ENCODE data around the gene POLR2H.
A peak's percentile ranks its signal among the peaks of the same experiment; 100 is the strongest.

Gene POLR2H

DNA sequence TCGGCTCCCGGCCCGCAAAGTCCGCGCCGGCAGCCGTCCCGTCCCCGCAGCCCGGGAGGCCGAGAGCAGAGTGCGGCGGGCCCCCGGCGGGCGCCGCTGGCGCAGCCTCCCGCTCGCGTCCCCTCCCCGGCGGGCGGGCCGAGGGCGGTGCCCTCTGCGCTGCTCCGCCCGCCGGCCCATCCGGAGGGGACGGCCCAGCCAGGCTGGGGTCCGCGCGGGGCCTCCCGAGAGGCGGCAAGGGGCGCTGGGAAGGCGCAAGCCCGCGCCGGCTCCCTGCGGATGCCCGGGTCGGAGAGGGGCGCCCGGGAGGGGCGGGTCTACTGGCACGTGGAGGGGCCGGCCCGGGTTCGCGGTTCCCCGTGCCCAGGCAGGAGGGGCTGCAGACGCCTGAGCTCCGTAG, at the start of gene POLR2H, which contains the start of gene CLCN2:
Gene POLR2H, plus strand, starts transcription at position 179 of the 400 bp plus-strand sequence. CDS start 1,783 bp downstream, outside the sequence.
Gene CLCN2, minus strand, starts transcription at position 74 of the 400 bp plus-strand sequence. CDS start 126 bp downstream, outside the sequence.
- peak; percentile 20 to 26 for DNase-seq

DNA sequence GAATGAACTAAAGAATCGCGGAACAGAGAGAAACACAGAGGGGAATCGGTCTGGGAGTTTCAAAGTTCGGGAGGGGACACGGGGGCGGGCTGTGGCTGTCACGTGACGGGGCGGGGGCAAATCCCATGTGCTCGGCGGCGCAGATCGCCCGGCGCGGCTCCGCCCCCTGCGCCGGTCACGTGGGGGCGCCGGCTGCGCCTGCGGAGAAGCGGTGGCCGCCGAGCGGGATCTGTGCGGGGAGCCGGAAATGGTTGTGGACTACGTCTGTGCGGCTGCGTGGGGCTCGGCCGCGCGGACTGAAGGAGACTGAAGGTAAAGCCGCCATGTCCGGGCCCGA, 47.2 kb upstream of the POLR2H start, which contains the start of gene EIF4G1:
Gene EIF4G1, plus strand, starts transcription at position 244 of the 337 bp plus-strand sequence. CDS start 1,191 bp downstream, outside the sequence.
- peak; percentile 89 to 90 for DNase-seq

DNA sequence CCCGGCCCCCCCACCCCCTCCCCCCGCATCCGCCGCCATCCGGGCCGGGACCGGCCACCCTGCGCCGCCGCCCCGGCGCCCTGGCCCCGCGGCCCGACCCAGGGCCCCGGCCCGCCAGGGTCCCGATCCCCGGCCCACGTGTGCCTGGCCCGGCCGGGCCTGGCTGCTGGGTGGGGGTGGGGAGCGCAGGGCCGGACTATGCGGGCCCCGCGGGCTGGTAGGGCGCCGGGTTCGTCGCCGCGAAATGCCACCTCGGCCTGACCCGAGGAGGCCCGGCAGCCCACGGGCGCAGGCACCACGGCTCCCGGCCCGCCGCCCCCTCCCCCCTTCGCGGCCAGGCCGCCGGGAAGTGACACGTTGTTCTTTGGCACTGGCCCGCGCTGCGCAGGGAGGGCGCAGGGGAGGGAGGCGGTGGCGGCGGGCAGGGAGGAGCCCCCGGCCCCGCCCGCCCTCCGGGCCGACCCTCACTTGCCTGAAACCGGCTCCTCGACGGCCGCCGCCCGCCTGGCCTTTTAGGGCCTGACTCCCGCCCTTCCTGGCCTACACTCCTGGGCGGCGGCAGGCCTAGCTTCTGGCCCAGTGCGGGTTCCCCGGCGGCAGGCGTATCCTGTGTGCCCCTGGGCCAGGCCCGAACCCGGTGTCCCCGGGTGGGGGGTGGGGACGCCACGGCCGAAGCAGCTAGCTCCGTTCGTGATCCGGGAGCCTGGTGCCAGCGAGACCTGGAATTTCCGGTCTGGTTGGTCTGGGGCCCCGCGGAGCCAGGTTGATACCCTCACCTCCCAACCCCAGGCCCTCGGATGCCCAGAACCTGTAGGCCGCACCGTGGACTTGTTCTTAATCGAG, 46.6 kb upstream of the POLR2H start:
- peak; percentile 50 to 53 for DNase-seq

DNA sequence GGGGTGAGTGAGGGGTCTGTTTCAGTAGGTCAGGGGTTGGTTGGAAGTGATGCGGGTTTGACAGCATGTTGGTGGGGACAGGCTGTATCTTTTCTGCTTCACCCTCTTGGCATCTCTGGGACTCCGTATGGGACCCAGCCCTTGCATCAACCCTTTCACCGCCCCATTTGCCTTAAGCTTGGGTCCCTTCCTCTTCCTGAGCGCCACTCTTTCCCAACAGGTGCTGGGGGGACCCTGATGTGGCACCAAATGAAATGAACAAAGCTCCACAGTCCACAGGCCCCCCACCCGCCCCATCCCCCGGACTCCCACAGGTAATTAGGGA, 46.0 kb upstream of the POLR2H start:
- no peak for DNase-seq

DNA sequence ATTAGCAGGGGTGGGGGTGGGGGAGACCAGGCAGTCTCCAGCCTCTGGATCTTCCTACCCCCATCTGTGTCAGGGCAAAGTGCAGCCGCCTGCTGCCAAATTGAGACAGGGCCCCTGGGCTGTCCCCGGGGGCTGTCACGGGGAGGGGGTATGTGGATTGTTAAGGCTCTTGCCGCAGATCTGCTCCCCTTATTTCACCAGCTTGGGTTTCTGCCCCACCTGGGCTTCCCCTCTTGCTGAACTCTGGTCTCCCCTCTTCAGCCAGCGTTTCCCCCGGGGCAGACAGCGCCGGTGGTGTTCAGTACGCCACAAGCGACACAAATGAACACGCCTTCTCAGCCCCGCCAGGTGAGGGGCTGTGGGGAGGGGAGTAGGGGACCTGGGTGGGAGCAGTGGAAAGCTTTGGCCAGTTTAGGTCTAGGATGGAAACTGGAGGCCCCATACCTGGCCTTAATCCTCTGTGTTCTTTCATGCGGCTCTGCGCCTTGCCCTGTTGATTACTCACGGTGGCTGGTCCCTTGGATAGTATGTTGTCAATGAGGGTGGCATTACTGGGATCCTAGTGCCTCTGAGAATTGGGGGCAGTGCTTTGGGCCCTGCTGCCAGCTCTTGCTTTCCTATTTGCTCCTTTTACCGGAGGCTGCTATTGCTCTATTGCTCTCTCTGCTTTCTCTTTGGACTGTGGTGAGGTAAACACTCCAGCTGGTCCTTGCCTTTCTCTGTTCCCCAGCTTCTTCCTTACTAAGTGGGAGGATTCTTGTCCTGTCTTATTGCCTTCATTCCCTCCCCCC, 45.4 kb upstream of the POLR2H start:
- no peak for DNase-seq

DNA sequence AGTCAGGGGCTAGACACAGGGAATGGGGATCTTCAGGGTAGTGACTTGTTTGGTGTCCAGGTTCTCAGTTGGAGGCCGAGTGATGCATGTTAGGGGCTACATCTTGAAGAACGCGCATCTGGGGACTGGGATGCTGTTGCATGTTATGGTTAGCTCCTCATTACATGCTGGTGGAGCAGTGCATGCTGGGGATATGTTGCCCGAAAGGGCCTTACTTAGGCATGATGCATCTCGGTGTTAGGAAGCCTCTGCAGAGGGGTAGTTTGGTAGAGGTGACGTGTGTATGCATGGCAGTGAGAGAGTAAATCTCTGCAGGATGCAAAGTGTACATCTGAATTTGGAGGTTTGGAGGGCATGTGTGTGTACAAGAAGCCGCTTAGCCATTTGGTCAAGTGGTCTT, 44.7 kb upstream of the POLR2H start:
- DNase-seq: no peak

DNA sequence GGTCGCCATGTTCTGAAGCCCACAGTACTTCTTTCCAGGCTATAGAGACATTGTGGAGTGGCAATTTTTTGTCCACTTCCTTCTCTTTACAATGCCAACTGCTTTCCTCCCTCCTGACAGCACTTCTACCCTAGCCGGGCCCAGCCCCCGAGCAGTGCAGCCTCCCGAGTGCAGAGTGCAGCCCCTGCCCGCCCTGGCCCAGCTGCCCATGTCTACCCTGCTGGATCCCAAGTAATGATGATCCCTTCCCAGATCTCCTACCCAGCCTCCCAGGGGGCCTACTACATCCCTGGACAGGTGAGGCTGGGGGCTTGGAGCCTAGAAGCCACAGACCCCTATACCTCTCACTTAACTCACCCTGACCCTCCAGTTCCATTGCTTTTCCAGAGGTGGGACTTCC, 44.3 kb upstream of the POLR2H start:
- DNase-seq: no peak

DNA sequence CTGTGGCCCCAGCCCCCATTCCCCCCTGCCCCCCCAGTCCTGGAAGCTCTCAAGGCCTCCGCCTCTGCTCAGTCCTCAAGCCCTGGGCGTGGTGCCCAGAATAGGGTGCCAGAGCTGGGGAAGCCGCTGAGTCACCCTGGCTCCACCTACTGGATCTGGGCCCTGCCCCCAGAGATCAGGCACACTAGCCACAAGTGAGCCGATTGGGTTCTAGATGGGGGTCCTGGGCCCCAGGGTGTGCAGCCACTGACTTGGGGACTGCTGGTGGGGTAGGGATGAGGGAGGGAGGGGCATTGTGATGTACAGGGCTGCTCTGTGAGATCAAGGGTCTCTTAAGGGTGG, 41.4 kb upstream of the POLR2H start:
- peak; percentile 52 to 55 for DNase-seq

DNA sequence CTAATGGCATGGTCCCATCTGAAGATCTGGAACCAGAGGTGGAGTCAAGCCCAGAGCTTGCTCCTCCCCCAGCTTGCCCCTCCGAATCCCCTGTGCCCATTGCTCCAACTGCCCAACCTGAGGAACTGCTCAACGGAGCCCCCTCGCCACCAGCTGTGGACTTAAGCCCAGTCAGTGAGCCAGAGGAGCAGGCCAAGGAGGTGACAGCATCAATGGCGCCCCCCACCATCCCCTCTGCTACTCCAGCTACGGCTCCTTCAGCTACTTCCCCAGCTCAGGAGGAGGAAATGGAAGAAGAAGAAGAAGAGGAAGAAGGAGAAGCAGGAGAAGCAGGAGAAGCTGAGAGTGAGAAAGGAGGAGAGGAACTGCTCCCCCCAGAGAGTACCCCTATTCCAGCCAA, 39.8 kb upstream of the POLR2H start:
- no peak for DNase-seq

DNA sequence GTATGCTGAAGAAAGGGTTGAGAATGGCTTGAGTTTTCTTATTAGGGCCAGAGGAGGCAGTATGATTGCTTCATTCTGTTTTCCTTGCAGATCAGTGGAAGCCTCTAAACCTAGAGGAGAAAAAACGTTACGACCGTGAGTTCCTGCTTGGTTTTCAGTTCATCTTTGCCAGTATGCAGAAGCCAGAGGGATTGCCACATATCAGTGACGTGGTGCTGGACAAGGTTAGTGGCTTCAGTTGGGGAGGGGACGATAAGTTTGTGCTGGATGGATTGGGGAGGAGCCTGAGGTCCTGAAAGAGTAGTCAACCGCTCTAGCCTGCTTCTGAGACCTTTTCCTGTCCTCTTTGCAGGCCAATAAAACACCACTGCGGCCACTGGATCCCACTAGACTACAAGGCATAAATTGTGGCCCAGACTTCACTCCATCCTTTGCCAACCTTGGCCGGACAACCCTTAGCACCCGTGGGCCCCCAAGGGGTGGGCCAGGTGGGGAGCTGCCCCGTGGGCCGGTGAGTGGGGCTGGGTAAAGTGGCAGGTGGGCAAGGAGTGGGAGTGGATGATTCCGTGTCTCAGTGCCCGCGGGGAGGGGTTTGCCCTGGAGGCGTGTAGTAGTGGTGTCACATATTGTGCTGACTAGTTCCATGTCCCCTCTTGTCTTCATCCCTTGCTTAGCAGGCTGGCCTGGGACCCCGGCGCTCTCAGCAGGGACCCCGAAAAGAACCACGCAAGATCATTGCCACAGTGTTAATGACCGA, 38.6 kb upstream of the POLR2H start:
- no peak for DNase-seq

DNA sequence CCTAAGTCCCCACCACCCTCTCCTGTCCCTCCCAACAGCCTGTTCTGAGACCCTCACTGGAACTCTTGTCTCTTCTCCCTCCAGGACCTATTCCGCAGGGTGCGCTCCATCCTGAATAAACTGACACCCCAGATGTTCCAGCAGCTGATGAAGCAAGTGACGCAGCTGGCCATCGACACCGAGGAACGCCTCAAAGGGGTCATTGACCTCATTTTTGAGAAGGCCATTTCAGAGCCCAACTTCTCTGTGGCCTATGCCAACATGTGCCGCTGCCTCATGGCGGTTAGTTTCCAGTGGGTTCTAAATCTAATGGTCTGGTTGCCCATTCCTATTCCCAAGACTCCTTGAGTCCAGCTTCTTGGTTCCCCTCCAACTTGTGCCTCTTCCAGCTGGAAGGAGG, 37.8 kb upstream of the POLR2H start:
- no peak for DNase-seq

DNA sequence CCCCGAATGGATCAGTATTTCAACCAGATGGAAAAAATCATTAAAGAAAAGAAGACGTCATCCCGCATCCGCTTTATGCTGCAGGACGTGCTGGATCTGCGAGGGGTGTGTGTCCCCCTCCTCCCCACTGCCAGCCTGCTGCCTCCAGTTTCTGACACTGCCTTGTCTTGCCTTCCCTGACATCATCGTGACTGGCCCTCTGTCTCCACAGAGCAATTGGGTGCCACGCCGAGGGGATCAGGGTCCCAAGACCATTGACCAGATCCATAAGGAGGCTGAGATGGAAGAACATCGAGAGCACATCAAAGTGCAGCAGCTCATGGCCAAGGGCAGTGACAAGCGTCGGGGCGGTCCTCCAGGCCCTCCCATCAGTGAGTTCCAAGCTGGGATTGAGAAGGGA, 36.2 kb upstream of the POLR2H start:
- no peak for DNase-seq

DNA sequence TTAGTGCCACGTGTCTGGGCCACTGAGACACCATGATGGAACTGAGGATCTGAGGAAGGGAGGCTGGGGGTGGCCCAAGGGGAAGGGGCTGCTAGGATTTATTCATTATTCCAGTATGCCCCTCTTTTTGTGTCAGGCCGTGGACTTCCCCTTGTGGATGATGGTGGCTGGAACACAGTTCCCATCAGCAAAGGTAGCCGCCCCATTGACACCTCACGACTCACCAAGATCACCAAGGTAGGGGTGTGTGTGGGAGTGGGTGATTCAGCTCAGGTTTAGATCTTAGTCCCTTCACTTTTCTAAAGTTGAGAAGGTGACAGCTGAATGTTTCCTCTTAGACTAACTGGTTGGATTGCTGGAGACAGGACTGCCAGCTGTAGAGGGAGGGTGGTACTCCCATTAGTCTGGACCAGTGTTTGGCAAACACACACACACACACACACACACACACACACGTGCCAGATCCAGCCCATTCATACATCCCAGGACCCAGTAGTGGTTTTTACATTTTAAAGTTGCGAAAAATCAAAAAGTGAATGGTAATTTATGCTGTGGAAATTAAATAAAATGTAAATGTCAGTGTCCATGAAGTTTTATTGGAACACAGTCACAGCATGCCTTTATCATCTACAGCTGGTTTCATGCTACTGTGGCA, 35.7 kb upstream of the POLR2H start:
- peak; percentile 40 to 49 for DNase-seq

DNA sequence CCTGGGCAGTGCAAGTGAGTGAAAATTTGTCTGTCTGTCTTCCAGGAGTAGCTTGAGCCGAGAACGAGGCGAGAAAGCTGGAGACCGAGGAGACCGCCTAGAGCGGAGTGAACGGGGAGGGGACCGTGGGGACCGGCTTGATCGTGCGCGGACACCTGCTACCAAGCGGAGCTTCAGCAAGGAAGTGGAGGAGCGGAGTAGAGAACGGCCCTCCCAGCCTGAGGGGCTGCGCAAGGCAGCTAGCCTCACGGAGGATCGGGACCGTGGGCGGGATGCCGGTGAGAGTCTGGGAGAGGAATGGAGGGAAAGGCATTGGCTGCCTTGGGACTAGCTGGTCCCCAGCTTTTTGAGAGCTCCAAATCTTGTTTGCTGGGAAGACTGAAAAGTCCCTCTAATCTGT, 34.3 kb upstream of the POLR2H start:
- no peak for DNase-seq

DNA sequence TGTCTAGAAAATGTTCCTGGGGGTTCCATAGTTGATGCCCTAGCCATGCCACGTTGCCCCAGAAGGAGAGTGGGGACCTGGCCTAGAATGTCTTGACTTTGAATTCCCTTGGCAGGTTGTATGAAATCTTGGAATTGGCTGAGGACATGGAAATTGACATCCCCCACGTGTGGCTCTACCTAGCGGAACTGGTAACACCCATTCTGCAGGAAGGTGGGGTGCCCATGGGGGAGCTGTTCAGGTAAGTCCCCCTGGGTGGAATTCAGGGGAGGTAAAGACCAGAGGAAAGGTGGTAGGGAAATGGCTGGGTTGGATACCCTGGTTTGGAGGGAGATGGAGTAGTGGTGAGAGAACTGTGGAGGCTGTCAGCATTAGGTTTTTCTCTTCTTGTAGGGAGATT, 33.0 kb upstream of the POLR2H start:
- DNase-seq: no peak

DNA sequence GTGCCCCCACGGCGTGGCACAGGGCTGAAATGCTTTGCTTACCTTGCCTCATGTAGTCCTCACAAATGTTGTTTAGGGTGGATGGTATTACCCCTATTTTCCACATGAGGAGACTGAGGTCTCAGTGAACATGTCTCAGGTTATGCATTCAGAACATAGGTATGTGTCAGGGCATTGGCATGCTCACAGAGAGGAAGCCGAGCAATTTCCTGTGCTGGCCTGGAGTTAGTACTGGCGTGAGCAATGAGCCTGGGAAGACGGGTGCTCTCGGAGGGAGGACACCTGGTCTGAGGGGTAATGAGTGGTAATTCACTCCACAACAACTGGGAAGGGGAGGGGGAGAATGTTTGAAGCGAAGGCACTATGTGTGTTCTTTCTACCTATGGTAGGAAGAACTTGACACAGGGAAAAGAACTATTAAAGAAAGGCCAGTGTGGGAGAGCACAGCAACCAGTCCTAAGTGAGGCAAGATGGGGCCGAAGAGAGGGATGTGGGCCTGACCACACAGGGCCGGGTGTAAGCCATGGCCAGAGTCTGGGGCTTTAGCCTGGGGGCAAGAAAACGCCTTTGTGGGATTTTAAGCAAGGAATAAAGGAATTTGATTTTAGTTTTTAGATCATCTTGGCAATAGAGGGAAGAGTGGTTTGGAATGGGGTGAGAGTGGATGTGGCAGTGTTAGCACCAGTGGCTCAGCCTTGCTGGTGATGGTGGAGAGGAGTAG, 29.0 kb upstream of the POLR2H start:
- DNase-seq: no peak

DNA sequence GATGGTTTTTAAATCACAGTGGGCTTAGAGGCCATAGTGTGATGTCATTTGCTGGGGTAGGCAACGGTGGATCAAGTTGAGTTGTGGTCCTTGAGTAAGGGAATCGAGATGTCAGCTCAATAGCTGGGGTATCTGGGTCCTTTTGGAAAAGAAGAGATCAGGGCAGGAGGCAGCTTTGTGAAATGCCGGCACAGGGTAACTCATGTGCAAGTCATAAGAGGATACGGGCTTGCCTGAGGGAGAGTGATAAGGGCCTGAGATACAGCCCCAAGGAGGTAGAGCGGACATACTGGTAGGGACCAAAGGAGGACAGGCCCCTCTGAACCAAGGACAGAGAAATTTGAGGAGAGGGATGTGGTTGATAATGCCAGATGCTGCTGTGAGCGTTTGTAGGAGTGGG, 28.3 kb upstream of the POLR2H start:
- DNase-seq: no peak

DNA sequence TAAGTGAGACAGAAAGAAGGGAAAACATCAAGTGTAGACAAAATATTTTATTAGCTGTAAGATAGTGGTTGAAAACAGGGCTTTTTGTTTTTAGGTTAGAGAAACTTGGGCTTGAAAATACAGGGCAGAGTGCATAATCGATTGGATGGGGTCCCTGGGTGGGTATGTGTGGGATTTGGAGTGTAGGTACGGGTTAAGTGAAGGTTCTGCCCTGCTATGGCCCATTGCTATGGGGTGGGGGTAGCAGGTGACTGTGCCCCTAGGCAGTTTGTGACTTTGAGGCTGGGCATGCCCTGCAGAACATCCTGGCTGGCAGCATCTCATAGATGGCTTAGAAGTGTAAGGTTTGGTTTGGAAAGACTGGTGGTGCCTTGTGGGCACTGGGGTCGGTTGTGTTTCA, 27.8 kb upstream of the POLR2H start:
- DNase-seq: no peak

DNA sequence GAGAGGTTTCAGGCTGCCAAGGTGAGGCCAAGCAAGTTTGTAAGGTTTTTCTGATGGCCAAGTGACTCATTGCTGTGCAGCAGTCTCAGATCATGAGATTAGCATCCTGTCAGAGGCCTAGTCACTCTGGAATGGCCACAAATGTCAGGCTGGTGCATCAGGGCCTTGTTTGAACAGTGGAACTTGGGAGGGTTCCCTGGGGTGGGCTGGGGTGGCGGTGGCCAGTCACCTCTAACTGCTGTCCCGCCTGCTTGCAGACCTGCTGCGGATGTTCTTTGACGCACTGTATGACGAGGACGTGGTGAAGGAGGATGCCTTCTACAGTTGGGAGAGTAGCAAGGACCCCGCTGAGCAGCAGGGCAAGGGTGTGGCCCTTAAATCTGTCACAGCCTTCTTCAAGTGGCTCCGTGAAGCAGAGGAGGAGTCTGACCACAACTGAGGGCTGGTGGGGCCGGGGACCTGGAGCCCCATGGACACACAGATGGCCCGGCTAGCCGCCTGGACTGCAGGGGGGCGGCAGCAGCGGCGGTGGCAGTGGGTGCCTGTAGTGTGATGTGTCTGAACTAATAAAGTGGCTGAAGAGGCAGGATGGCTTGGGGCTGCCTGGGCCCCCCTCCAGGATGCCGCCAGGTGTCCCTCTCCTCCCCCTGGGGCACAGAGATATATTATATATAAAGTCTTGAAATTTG, 26.9 kb upstream of the POLR2H start:
- peak; percentile 20 to 37 for DNase-seq

DNA sequence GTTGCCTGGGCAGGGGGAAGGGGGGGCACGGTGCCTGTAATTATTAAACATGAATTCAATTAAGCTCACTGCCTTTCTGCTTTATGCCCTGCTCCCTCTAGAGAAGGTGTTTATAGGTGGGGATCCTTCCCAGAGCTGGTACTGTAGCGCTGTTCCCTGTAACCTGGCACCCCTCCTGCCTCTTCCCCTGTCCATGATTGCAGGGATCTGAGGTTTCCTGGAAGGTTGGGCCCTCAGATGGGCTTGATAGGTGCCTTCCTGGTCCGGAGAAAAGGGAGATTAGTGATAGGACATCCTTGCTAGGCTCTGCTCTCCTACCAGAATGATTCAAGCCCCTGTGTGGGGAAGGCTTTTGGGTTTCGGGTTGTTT, 26.2 kb upstream of the POLR2H start:
- DNase-seq: no peak

DNA sequence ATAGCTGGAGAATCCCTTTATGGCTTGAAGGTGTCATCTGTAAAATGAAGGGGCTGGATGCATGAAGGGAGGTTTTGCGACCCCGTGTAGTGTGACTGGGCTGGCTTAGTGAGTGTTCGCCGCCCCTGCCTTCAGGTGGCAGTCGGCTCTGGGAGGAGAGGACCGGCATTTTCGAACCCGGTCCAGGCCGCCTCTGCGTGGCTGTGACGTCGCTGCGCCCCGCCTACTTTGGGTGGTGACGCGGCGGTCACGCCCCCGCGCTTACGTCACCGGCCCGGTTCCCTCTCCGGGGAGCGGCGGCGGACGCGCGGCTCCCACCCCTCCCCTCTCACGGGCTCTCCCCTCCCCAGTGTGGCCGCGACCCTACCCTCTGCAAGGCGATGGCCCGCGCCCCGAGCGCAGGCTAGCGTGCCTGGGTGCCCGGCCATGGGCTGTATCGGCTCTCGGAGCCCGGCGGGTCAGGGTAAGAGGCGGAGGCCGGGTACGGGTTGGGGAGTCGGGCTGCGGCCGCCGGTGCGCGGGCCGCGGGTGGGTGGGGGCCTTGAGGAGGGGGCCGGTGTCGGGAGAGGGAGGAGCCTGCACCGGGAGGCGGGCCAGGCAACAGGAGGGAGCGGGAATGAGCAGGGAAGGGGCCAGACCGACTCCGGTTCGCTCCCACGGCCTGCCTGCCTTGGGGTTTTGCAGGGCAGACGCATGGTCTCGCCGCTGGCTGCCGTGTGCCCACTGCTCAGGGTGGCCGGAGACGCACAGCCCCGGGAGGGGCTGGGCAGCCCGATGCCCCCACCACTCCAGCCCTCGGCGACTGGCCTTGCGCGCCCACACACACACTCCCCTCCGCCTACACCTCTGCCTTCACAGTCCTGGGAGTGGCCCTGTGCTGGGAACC, 25.6 kb upstream of the POLR2H start:
- DNase-seq: peak; percentile 84

Data from activated CD4-positive, alpha-beta T cell treated with anti-CD3 and anti-CD28 coated beads, Interleukin-2, amount 50 U/mL, for 4 hours (primary cell).